Measurements from ENCODE around the gene SCGN. TPM values are rescaled to one million over a fixed set of nuclear protein-coding genes. Genes with fewer than 3 reads are reported as not detected.

Gene SCGN
- total RNA-seq, 2 experiments from 2014 or later = not detected

- no peak for TF ChIP-seq CTCF (IDR thresholded peaks at IDR 0.05)
- H3K36me3 Mint-ChIP-seq (ENCODE audit: low read depth) = peaks cover 14% of the 10 kb centered on the region
- Histone ChIP-seq H3K36me3 (ENCODE audit: insufficient read depth, low read length) (no peaks in the 10 kb centered on the region), H3K4me3 (ENCODE audit: low read length) (no peak overlapping the region), H3K27me3 (ENCODE audit: control insufficient read depth in 1 of 2, insufficient read depth in 2 of 2, low read length in 2 of 2) (no peaks in the 10 kb centered on the region), H3K9me3 (ENCODE audit: control insufficient read depth in 1 of 2, insufficient read depth in 1 of 2, low read length in 2 of 2) (no peaks in the 10 kb centered on the region), H3K27ac (ENCODE audit: low read depth in 1 of 2, low read length in 2 of 2) (no peak overlapping the region), H3K4me1 (ENCODE audit: insufficient read depth, low read length) (no peaks in the 10 kb centered on the region)
- no peaks in the 10 kb centered on the region for H3K9me3 Mint-ChIP-seq
- intact Hi-C loops (cut with DNase I, micrococcal nuclease) = no loop called here
- no peaks in the 10 kb centered on the region for H3K27me3 Mint-ChIP-seq
- ATAC-seq (ENCODE audit: poor library complexity) = no peak
- H3K4me1 Mint-ChIP-seq (ENCODE audit: low read depth) = peaks cover 5% of the 10 kb centered on the region
- ChIA-PET POLR2A (no interaction called here), CTCF (no interaction called here)
- DNase-seq = no peak
- no peak overlapping the region for H3K4me3 Mint-ChIP-seq
- no peak overlapping the region for H3K27ac Mint-ChIP-seq
Observed at GRCh38 chr6:25606151-25606550, 45.9 kb upstream of the SCGN start.

GRCh38 chr6:25608558-25609174 is 43.3 kb upstream of the SCGN start:
- intact Hi-C loops (cut with DNase I, micrococcal nuclease) = no loop called here
- Histone ChIP-seq H3K4me3 (ENCODE audit: low read length) (no peak overlapping the region), H3K27ac (ENCODE audit: low read depth in 1 of 2, low read length in 2 of 2) (no peak overlapping the region), H3K4me1 (ENCODE audit: insufficient read depth, low read length) (no peaks in the 10 kb centered on the region), H3K27me3 (ENCODE audit: control insufficient read depth in 1 of 2, insufficient read depth in 2 of 2, low read length in 2 of 2) (no peaks in the 10 kb centered on the region), H3K9me3 (ENCODE audit: control insufficient read depth in 1 of 2, insufficient read depth in 1 of 2, low read length in 2 of 2) (no peaks in the 10 kb centered on the region), H3K36me3 (ENCODE audit: insufficient read depth, low read length) (no peaks in the 10 kb centered on the region)
- Mint-ChIP-seq H3K4me1 (ENCODE audit: low read depth) (no peaks in the 10 kb centered on the region), H3K27ac (no peak overlapping the region), H3K9me3 (no peaks in the 10 kb centered on the region), H3K27me3 (no peaks in the 10 kb centered on the region), H3K4me3 (no peak overlapping the region), H3K36me3 (ENCODE audit: low read depth) (peaks cover 25% of the 10 kb centered on the region)
- no peak for DNase-seq
- no peak for ATAC-seq (ENCODE audit: poor library complexity)
- ChIA-PET POLR2A (no interaction called here), CTCF (interaction anchor here (1.1 kb wide), 1 partner anchor 11 kb away, joined by 3 read pairs; no protein-coding TSS in a partner anchor)
- TF ChIP-seq CTCF (IDR thresholded peaks at IDR 0.05) = no peak

GRCh38 chr6:25612666-25613065 is 39.3 kb upstream of the SCGN start:
- intact Hi-C loops (cut with DNase I, micrococcal nuclease) = no loop called here
- ChIA-PET CTCF (no interaction called here), POLR2A (no interaction called here)
- Histone ChIP-seq H3K4me3 (ENCODE audit: low read length) (no peak overlapping the region), H3K9me3 (ENCODE audit: control insufficient read depth in 1 of 2, insufficient read depth in 1 of 2, low read length in 2 of 2) (no peaks in the 10 kb centered on the region), H3K27me3 (ENCODE audit: control insufficient read depth in 1 of 2, insufficient read depth in 2 of 2, low read length in 2 of 2) (no peaks in the 10 kb centered on the region), H3K36me3 (ENCODE audit: insufficient read depth, low read length) (no peaks in the 10 kb centered on the region), H3K4me1 (ENCODE audit: insufficient read depth, low read length) (no peaks in the 10 kb centered on the region), H3K27ac (ENCODE audit: low read depth in 1 of 2, low read length in 2 of 2) (no peak overlapping the region)
- DNase-seq (no peak), ATAC-seq (ENCODE audit: poor library complexity) (no peak)
- Mint-ChIP-seq H3K9me3 (no peaks in the 10 kb centered on the region), H3K4me1 (ENCODE audit: low read depth) (no peaks in the 10 kb centered on the region), H3K4me3 (no peak overlapping the region), H3K27me3 (no peaks in the 10 kb centered on the region), H3K36me3 (ENCODE audit: low read depth) (peaks cover 30% of the 10 kb centered on the region), H3K27ac (no peak overlapping the region)
- no peak for TF ChIP-seq CTCF (IDR thresholded peaks at IDR 0.05)
